ENCODE data around the gene VPS50.

DNA sequence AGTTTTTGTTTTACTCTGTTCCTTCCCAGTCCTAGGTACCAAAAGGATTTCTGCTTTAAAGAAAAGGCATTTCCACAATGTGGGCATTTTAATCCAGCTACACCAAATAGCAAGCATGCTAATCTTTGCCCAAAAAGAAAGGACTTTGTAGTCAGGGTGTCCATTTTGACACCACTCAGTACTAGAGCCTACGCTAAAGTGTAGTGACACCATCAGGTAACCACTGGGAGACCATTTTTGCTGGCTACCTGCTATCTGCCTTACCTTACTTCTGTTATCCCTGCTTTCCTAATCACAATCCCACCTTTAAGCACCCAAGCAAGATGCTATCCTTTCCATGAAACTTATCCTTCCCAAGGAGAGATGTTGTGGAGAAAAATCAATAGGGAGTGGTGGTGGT, 129.7 kb downstream of the VPS50 start:
- TF ChIP-seq CTCF (IDR thresholded peaks at IDR 0.05; ENCODE audit: insufficient read depth, low read length): no peak
- TF ChIP-seq REST (IDR thresholded peaks at IDR 0.05; ENCODE audit: insufficient replicate concordance, low read depth): no peak
